Mucosa of rectum (tissue), 2 donors: Measurements from ENCODE around the gene SLC25A25.
"Not testable (repeated sequence)": the region's sequence is repeated elsewhere in the genome, so short reads cannot be mapped to it uniquely, and the experiment has no call there.

ENCODE experiments used
- H3K27ac ChIP-seq, 2 donors: one replicate each; pipeline ENCODE4 v1.7.0; 2013; ENCODE audit warnings: inconsistent platforms in 2 of 2, low read depth in 2 of 2, low read length in 2 of 2
- H3K27me3 ChIP-seq, 2 donors: one replicate each; pipeline ENCODE4 v1.7.0; 2013; ENCODE audit warnings: low read length in 2 of 2; ENCODE audit not compliant: control insufficient read depth in 2 of 2, insufficient read depth in 2 of 2
- H3K36me3 ChIP-seq, 2 donors: one replicate each; pipeline ENCODE4 v1.7.0; 2013; ENCODE audit warnings: low read length in 2 of 2; ENCODE audit not compliant: control insufficient read depth in 2 of 2, insufficient read depth in 2 of 2
- H3K4me1 ChIP-seq, 2 donors: one replicate each; pipeline ENCODE4 v1.7.0; 2013; ENCODE audit warnings: low read length in 2 of 2, mild to moderate bottlenecking in 1 of 2; ENCODE audit not compliant: control insufficient read depth in 2 of 2, insufficient read depth in 2 of 2
- H3K4me3 ChIP-seq, 2 donors: one replicate each; pipeline ENCODE4 v1.7.0; 2013; ENCODE audit warnings: low read length in 2 of 2
- H3K9ac ChIP-seq, 2 donors: one replicate each; pipeline ENCODE4 v1.7.0; 2013; ENCODE audit warnings: low read length in 2 of 2, low read depth in 1 of 2, mild to moderate bottlenecking in 1 of 2
- H3K9me3 ChIP-seq, 2 donors: one replicate each; pipeline ENCODE4 v1.7.0; 2013; ENCODE audit warnings: low read length in 2 of 2; ENCODE audit not compliant: control insufficient read depth in 2 of 2
- donor health status: healthy.
- donor health status: Normal muscosa, but diverticular disease.

Gene SLC25A25

GRCh38 chr9:128033609-128034008, 34.4 kb upstream of the SLC25A25 start:
- no peak overlapping the region for H3K27ac ChIP-seq
- H3K9ac ChIP-seq: no peak overlapping the region
- no peaks in the 10 kb centered on the region for H3K36me3 ChIP-seq
- no peaks in the 10 kb centered on the region for H3K9me3 ChIP-seq
- H3K27me3 ChIP-seq: no peaks in the 10 kb centered on the region
- H3K4me1 ChIP-seq: peaks cover 7 to 16% of the 10 kb centered on the region in 2 donors
- H3K4me3 ChIP-seq: no peak overlapping the region

DNA sequence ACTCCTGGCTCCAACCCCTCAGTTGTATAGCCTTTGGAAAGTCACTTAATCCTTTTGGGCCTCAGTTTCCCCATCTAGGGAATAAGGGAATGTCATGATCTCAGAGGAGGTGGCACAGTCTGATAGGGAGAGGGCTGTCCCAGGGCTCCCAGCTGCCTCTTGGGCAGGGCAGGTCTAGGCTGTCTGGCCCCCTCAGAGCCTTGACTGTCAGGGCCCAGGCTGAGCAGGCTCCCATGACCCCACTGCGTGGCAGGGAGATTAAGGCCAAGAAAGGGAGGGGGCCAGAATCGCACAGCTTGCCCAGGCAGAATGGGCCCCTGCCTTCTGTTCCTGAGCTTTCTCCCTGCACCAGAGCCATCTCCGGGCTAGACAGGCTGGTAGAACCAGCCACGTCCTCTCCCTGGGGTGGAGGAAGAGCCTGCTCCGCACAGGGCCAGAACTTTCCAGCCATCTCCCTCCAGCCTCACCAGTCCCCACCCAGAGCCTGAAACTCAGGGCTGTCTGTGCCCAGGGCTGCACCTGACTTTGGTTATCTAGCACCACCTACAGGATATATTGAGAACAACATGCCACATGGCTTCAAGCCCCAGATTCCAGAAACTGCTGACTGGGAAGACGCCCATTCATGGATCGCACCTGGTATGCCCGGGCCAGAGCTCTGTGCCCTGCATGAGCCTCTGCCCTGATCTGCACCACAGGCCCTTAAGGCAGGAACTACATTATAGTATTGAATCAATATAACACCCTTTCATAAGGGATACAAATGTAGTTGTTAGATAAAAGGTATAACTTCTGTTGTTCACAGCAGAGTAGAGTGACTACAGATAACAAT, 33.0 kb upstream of the SLC25A25 start:
- H3K4me3 ChIP-seq: no peak overlapping the region
- peak overlapping the region in 1 of 2 donors; percentile 9 for H3K9ac ChIP-seq
- H3K27ac ChIP-seq: peak overlapping the region in 1 of 2 donors; percentile 30
- no peaks in the 10 kb centered on the region for H3K36me3 ChIP-seq
- H3K4me1 ChIP-seq: peaks cover 7 to 16% of the 10 kb centered on the region in 2 donors
- no peaks in the 10 kb centered on the region for H3K9me3 ChIP-seq
- no peaks in the 10 kb centered on the region for H3K27me3 ChIP-seq

DNA sequence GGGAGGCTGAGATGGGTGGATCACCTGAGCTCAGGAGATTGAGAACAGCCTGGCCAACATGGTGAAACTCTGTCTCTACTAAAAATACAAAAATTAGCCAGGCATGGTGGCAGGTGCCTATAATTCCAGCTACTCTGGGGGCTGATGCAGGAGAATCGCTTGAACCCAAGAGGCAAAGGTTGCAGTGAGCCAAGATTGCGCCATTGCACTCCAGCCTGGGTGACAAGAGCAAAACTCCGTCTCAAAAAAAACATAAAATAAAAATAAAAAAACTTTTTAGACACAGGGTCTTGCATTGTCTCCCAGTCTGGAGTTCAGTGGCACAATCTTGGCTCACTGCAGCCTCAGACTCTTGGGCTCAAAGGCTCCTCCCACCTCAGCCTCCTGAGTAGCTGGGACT, 31.5 kb upstream of the SLC25A25 start:
- not testable (repeated sequence) for H3K27me3 ChIP-seq, H3K9ac ChIP-seq, H3K9me3 ChIP-seq, H3K4me3 ChIP-seq, H3K27ac ChIP-seq, H3K36me3 ChIP-seq
- peaks cover 7 to 16% of the 10 kb centered on the region in 2 donors for H3K4me1 ChIP-seq

- not testable (repeated sequence) for H3K27me3 ChIP-seq, H3K27ac ChIP-seq, H3K4me3 ChIP-seq, H3K9ac ChIP-seq, H3K9me3 ChIP-seq, H3K4me1 ChIP-seq, H3K36me3 ChIP-seq
These were observed 27.2 kb upstream of the SLC25A25 start for GRCh38 chr9:128040783-128041182.

DNA sequence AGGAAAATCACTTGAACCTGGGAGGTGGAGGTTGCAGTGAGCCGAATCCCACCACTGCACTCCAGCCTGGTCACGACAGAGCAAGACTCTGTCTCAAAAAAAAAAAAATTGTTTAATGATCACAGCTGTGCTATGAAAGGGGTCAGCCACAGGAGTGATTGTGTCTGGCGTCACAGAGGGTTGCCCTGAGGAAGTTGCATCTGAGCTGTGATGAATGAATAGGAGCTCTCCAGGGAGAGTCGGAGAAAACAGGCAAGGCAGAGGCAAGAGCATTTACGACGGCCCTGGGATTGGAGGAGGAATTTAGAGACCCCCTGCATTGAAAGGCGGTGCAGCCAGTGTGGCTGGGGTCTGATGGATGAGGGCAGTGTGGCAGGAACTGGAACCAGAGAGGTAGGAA, 26.0 kb upstream of the SLC25A25 start:
- H3K4me3 ChIP-seq: no peak overlapping the region
- H3K9me3 ChIP-seq: no peaks in the 10 kb centered on the region
- H3K27me3 ChIP-seq: no peaks in the 10 kb centered on the region
- H3K9ac ChIP-seq: no peak overlapping the region
- H3K36me3 ChIP-seq: no peaks in the 10 kb centered on the region
- H3K4me1 ChIP-seq: no peaks in the 10 kb centered on the region
- no peak overlapping the region for H3K27ac ChIP-seq

DNA sequence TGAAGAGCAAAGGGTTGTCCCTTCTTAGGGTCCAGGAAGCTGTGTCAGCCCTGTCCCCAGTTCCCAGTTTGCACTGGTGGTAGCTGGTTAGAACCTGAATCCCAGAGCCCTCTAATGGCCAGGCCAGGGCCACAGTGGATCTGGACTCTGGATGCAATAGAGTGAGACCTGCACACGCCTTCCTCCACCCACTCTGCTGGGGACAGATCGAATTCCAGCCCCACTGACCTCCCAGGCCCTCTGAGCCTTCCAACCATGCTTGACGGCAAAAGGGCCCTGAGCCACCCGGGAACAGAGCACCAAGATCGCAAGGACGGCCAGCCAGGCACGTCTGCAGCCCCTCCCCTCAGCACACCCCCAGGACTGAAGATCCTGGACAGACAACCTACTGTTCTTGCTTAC, 24.6 kb upstream of the SLC25A25 start:
- Histone ChIP-seq H3K9me3 (no peaks in the 10 kb centered on the region), H3K4me1 (no peaks in the 10 kb centered on the region), H3K27ac (peak overlapping the region in 1 of 2 donors; percentile 47), H3K27me3 (no peaks in the 10 kb centered on the region), H3K36me3 (no peaks in the 10 kb centered on the region), H3K9ac (no peak overlapping the region), H3K4me3 (no peak overlapping the region)

DNA sequence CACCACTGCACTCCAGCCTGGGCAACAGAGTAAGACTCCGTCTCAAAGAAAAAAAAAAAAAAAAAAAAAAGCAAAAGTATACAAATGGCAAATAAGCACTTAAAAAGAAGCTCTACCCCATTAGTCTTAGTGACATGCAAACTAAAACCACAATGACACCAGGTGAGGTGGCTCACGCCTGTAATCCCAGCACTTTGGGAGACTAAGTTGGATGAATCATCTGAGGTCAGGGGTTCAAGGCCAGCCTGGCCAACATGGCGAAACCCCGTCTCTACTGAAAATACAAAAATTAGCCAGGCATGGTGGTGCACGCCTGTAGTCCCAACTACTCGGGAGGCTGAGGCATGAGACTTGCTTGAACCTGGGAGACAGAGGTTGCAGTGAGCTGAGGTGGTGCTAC, 22.6 kb upstream of the SLC25A25 start:
- not testable (repeated sequence) for H3K9ac ChIP-seq, H3K4me3 ChIP-seq, H3K27ac ChIP-seq, H3K27me3 ChIP-seq, H3K36me3 ChIP-seq, H3K4me1 ChIP-seq, H3K9me3 ChIP-seq

GRCh38 chr9:128045831-128046230, 22.2 kb upstream of the SLC25A25 start:
- Histone ChIP-seq H3K4me1 (no peaks in the 10 kb centered on the region), H3K4me3 (no peak overlapping the region), H3K9ac (no peak overlapping the region), H3K27ac (no peak overlapping the region), H3K27me3 (no peaks in the 10 kb centered on the region), H3K9me3 (no peaks in the 10 kb centered on the region), H3K36me3 (no peaks in the 10 kb centered on the region)

- Histone ChIP-seq H3K27ac (no peak overlapping the region), H3K27me3 (no peaks in the 10 kb centered on the region), H3K9ac (no peak overlapping the region), H3K4me3 (no peak overlapping the region), H3K9me3 (no peaks in the 10 kb centered on the region), H3K4me1 (peaks cover 0 to 5% of the 10 kb centered on the region in 2 donors), H3K36me3 (no peaks in the 10 kb centered on the region)
These were observed 20.8 kb upstream of the SLC25A25 start for GRCh38 chr9:128047231-128047630.

DNA sequence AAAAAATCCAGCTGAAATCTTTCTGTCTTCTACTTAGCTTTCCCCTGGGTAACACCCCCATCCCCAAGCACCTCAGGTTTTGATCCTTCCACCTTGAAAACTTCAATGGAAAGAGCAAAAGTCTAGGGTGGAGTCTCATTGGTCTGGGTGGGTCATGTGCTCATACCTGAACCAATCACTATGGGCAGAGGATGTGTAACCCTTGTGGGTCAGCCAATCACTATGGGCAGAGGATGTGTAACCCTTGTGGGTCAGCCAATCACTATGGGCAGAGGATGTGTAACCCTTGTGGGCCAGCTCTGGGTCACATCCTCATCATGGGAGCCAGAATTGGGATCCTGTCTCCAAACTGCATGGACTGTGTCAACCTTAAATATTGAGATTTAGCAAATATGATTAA, 19.4 kb upstream of the SLC25A25 start:
- no peaks in the 10 kb centered on the region for H3K36me3 ChIP-seq
- no peak overlapping the region for H3K27ac ChIP-seq
- no peak overlapping the region for H3K9ac ChIP-seq
- no peak overlapping the region for H3K4me3 ChIP-seq
- peaks cover 0 to 7% of the 10 kb centered on the region in 2 donors for H3K4me1 ChIP-seq
- H3K27me3 ChIP-seq: no peaks in the 10 kb centered on the region
- H3K9me3 ChIP-seq: no peaks in the 10 kb centered on the region
